ENCODE data around the gene AP4S1.

DNA sequence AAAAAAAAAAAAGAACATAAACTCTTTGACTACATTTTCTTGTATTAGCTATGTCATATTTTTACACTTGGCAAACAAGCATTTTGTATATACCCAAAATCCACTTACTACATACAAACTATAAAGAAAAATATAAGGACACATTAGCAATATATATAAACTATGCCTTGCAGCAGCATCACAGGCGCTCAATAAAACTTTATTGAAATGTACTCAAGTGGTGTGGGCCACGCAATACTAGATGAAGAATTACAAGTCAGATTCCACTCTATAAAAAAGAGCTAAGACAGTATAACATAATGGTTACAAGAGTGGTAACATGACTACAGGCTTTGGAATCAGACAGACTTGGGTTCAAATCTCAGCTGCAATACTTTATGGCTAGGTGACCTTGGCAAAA is 3.1 kb upstream of the AP4S1 start:
- no peak for TF ChIP-seq TAF1 (IDR thresholded peaks at IDR 0.05; ENCODE audit: low read depth, low read length)
- TF ChIP-seq POLR2AphosphoS5 (IDR thresholded peaks at IDR 0.05; ENCODE audit: low read depth, low read length) = no peak
- TF ChIP-seq SPI1 (IDR thresholded peaks at IDR 0.05; ENCODE audit: low read depth, low read length) = no peak
- TF ChIP-seq POLR2A (IDR thresholded peaks at IDR 0.05; ENCODE audit: low read depth, low read length) = no peak
- TF ChIP-seq POU2F2 (IDR thresholded peaks at IDR 0.05; ENCODE audit: low read depth, low read length) = no peak
